GM19438 (cell line): Measurements from ENCODE around the gene SLC2A6.
"Not testable (repeated sequence)": the region's sequence is repeated elsewhere in the genome, so short reads cannot be mapped to it uniquely, and the experiment has no call there.

Source experiments
- ATAC-seq: cut with Tn5 transposase; IDR thresholded peaks from one replicate; pipeline ENCODE4 v1.9.1; 2021; ENCODE audit warnings: low read depth; ENCODE audit not compliant: unreplicated experiment

The SLC2A6 gene

GRCh38 chr9:133463234-133463863, 15.6 kb downstream of the SLC2A6 start:
- ATAC-seq, result no peak

DNA sequence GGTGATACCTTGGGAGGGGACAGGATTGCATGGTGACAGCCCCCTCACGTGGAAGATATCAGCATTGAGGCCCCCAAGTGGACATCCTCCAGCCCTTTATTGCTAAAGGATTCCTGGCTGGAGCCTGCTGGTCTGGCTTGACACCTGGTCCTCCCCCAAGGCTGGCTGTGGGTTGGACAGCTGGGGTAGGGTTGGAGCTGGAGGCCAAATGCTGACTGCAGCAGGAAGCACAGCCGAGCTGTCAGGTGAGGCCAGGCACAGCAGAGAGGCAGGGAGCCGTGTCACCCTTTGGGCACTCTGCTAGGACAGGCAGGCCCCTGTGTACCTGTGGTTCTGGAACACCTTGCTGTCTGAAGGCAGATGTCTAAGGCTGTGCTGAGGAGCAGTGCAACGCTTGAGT, 16.9 kb downstream of the SLC2A6 start:
- ATAC-seq, result no peak

- ATAC-seq, result peak; percentile 19
Observed at GRCh38 chr9:133460405-133461175, 18.3 kb downstream of the SLC2A6 start.

DNA sequence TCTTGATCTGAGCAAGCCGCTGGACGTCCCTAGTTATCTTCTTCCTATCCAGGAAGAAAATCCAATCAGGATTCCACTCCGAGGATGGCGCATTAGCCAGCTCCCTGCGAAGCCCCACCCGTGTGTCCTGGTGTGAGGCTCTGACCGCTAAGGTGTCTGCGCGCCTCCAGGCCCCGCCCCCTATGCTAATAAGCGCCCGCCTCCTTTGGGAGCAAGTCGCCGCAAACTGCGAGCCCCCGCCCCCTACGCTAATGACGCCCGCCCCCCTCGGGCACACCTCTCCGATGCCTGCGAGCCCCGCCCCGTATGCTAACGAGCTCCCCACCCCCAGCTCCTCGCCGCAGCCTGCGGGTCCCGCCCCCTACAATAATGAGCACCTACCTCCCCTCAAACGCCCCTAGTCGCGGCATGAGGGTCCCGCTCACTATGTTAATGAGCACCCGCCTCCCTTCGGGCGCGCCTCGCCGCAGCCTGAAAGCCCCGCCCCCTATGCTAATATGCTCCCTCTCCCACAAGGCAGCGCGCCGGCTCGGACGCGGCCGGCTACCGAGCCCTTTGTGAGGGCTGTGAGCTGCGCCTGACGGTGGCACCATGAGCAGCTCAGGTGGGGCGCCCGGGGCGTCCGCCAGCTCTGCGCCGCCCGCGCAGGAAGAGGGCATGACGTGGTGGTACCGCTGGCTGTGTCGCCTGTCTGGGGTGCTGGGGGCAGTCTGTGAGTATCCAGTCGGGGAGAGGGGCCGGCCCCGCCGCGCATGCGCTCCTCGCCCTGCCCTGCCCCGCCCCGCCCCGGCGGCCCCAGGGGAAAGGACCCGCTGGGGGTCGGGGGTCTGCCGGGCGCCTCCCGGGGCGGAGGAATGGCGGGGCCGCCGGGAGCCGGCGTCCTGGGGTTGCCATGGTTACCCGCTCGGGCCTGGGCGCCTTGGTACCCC, 19.2 kb downstream of the SLC2A6 start, which contains the start of gene CACFD1:
Gene CACFD1 (plus strand): TSS at position 503 of the 929 bp plus-strand sequence. CDS start 89 bp downstream, at position 592.
- ATAC-seq, result peak; percentile 72

GRCh38 chr9:133458643-133459312, 20.1 kb downstream of the SLC2A6 start:
- no peak for ATAC-seq

DNA sequence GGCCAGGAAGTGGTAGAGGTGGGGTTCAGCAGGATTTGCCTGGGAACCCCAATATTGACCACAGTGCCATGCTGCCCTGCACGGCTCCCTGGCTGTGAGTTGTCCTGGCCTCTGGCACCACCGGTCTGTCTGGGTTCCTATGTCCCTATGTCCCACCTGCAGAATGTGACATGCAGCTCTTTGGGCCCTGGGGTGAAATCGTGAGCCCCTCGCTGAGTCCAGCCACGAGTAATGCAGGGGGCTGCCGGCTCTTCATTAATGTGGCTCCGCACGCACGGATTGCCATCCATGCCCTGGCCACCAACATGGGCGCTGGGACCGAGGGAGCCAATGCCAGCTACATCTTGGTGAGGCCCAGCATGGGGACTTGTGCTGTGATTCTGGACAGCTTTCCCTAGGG, 21.2 kb downstream of the SLC2A6 start:
- ATAC-seq, result no peak

GRCh38 chr9:133457233-133457632, 21.7 kb downstream of the SLC2A6 start:
- ATAC-seq, result no peak

DNA sequence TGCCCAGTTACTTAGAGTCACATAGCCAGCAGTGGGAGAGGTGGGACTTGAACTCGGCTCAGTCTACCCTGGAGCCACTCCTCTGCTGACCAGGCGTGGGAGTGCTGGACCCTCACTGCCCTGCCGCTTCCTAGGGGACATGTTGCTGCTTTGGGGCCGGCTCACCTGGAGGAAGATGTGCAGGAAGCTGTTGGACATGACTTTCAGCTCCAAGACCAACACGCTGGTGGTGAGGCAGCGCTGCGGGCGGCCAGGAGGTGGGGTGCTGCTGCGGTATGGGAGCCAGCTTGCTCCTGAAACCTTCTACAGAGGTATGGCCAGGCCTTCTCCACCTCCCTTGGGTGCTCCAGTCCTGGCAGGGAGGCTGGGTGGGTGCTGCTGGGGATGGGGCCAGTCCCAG, 22.5 kb downstream of the SLC2A6 start:
- ATAC-seq, result no peak

GRCh38 chr9:133455936-133456335, 23.0 kb downstream of the SLC2A6 start:
- ATAC-seq, result no peak

DNA sequence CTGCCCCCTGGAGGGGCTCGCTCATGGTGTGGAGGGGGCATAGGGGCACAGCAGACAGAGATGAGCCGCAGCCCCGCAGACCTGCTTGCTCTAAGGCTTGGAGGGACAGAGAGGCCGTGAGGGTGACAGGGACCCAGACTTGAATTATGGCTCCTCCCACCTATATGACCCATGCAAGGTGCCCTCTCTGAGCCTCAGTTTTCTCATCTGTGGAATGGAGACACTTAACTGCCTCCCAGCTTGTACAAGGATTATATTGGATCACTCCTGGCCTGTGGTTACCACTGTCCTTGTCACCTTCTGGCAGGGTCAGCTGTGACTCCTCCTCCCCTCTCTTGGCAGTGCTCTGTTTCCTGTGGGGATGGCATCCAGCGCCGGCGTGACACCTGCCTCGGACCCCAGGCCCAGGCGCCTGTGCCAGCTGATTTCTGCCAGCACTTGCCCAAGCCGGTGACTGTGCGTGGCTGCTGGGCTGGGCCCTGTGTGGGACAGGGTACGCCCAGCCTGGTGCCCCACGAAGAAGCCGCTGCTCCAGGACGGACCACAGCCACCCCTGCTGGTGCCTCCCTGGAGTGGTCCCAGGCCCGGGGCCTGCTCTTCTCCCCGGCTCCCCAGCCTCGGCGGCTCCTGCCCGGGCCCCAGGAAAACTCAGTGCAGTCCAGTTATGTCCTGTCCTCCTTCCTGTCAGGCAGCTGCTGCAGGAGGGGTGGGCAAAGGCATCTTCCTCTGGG, 23.8 kb downstream of the SLC2A6 start:
- no peak for ATAC-seq

- no peak for ATAC-seq
Observed at GRCh38 chr9:133454325-133454724, 24.6 kb downstream of the SLC2A6 start.

DNA sequence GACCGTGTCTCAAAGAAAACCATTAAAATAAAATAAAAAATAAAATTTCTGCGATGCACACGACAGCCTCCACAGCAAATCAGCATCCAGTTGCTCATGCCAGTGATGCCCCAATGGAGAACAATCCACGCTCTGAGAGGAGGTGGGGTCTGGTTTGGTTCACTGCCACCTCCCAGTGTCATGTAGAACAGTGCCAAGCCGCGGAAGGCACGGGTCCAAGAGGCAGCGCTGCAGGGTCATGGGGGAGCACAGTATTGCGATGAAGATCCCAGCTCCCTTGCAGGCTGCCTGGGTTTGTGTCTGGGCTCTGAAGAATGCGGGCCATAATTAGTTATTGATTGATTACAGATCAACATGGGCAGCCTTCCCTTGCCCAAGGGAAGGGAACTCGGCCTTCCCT, 25.2 kb downstream of the SLC2A6 start:
- no peak for ATAC-seq

GRCh38 chr9:133452562-133452961, 26.3 kb downstream of the SLC2A6 start:
- no peak for ATAC-seq

GRCh38 chr9:133451865-133452264, 27.0 kb downstream of the SLC2A6 start:
- not testable (repeated sequence) for ATAC-seq

GRCh38 chr9:133449760-133450159, 29.1 kb downstream of the SLC2A6 start:
- ATAC-seq, result no peak

GRCh38 chr9:133448487-133448972, 30.4 kb downstream of the SLC2A6 start:
- ATAC-seq, result no peak

GRCh38 chr9:133445293-133445969, 33.5 kb downstream of the SLC2A6 start:
- ATAC-seq, result no peak

DNA sequence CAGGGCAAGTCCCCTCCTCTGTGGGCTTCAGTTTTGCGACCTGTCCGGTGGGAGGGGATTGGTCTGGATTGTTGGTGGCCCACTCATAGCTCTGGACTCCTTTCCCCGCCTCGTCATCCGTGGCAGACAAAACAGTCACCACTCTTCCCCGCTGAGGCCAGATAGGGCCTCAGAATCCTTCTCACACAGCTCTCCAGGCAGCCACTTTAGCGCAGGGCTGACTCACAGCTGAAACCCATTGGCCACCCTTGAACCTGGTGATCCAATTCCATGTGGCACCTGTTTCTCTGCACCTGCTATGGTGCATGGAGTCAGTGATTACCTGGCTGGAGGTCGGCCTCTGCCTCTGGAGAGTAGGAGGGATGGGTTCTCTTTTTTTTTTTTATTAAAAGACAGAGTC, 34.9 kb downstream of the SLC2A6 start:
- no peak for ATAC-seq

GRCh38 chr9:133443248-133443647, 35.7 kb downstream of the SLC2A6 start:
- ATAC-seq, result no peak
